Fibroblast of gingiva (primary cell): ENCODE data around the gene CHKA.

Experiments
- DNase-seq: peaks from one replicate; pipeline ENCODE4 v3.0.0-alpha.2; 2011; ENCODE audit warnings: low read depth

The CHKA gene

GRCh38 chr11:68142441-68143309 lies 21.5 kb upstream of the CHKA start:
- no peak for DNase-seq

GRCh38 chr11:68142028-68142412 lies 20.8 kb upstream of the CHKA start:
- peak; percentile 13 for DNase-seq

DNA sequence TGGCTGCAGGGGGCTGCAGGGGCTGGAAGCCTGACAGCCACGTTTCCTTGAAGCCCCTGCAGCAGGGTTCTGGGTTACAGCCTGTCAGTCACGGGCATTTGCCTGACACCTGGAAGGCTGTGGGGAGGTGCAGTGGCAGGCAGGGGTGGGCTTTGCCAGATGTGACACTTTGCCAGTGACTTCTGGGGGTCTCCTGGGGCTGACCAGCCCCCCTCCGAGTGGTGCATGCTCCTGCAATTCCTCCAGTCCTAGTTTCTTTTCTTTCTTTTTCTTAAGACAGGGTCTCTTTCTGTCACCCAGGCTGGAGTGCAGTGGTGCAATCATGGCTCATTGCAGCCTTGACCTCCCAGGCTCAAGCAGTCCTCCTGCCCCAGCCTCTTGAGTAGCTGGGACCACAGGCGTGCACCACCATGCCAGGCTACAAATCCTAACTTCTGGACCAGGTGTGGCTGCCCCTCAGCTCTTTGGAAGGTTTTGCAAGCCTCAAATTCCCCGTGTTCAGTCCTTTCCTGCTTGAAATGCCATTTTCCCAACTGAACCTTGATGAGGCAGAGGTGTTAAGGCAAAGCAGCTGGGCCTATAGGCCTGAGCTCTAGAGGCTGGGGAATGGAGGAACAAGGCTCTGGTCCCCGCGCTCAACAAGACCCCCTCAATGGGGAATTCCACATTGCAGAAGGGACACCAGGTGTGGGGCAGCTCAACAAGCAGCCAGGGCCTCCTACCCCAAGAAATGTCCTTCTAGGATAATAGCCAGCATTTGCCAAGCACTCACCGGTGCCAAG lies 20.2 kb upstream of the CHKA start:
- no peak for DNase-seq

GRCh38 chr11:68140496-68141245 lies 19.5 kb upstream of the CHKA start:
- no peak for DNase-seq

- DNase-seq, result no peak
Measured at GRCh38 chr11:68138237-68138636, 17.0 kb upstream of the CHKA start.

DNA sequence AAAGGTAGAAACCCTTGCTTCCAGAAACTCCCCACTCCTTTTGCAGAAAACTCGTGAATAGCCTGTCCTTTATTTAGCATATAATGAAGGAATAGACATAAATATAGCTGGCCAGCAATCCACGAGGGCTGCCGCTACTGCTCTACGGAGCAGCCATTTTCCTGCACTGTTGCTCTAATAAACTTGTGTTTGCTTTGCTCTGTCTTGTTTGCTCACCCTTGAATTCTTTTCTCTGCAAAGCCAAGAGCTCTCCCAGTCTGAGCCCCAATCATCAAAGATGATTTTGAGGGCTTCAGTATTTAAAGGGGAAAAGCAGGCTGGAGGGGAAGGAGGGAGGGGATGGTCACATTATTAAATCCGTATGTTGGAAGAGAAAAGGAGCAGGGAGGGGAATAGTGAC lies 16.6 kb upstream of the CHKA start:
- no peak for DNase-seq

- DNase-seq, result no peak
Measured at GRCh38 chr11:68136866-68137265, 15.7 kb upstream of the CHKA start.

- no peak for DNase-seq
Measured at GRCh38 chr11:68135161-68135560, 14.0 kb upstream of the CHKA start.

DNA sequence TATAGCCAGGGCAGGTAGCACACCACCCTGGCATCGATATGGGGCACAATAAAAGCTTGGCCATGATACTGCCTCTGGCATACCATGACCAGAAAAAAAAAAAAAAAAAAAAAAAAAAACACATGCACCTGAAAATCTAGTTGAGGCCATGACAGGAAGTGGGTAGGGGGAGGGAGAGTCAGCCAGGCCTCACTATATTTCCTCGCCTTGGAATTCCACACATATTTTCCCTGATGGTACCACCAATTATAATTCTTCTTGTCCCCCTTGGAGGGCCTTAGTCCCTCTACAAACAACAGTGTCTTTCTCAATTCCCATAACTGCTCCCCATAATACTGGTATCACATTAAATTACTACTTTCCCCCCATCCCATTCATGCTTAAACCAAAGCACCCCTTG lies 12.6 kb upstream of the CHKA start:
- DNase-seq, result no peak

DNA sequence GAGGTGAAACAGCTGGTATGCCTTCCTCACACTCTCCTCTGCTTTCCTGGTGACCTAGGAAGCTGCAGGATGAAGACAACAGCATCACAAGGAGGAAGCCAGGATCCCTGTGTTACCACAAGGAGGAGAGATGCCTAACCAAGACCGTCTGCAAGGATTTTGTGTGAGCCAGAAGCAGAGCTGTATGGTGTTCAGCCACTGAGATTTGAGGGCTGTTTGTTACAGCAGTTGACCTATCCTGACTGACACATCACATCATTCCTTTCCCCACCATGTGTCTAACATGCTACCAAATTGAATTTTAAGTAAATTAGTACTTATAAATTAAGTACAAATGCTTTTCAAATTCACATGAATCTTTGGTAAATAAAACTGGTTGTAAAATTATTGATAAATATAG lies 8.9 kb upstream of the CHKA start:
- no peak for DNase-seq

- peak; percentile 70 for DNase-seq
Measured at GRCh38 chr11:68128682-68129327, 7.6 kb upstream of the CHKA start.

GRCh38 chr11:68127714-68128681 lies 6.8 kb upstream of the CHKA start:
- DNase-seq, result peak; percentile 62

GRCh38 chr11:68125164-68125563 lies 4.0 kb upstream of the CHKA start:
- no peak for DNase-seq

DNA sequence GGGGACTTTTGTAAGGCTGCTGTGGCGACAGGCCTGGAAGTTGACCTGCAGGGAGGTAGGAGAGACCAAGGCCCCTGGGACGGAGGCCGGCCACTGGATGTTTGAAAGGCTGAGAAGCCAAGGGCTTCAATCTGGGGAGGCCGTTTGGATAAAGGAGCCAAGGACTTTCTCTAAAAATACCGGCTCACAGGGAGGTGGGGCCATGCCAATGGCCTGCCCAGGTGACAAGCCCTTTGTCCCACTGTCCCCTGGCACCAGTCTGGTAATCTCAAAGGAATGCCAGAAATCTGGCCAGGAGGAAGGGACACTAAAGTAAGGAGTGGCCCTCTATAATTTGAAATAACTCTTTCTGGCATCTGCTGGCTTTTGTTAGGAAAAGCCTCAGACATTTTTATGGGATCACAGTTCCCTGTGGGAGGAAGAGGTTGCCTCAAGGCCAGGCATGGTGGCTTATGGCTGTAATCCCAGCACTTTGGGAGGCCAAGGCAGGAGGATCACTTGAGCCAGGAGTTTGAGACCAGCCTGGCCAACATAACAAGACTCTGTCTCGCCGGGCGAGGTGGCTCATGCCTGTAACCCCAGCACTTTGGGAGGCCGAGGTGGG lies 1.9 kb upstream of the CHKA start:
- DNase-seq, result no peak

DNA sequence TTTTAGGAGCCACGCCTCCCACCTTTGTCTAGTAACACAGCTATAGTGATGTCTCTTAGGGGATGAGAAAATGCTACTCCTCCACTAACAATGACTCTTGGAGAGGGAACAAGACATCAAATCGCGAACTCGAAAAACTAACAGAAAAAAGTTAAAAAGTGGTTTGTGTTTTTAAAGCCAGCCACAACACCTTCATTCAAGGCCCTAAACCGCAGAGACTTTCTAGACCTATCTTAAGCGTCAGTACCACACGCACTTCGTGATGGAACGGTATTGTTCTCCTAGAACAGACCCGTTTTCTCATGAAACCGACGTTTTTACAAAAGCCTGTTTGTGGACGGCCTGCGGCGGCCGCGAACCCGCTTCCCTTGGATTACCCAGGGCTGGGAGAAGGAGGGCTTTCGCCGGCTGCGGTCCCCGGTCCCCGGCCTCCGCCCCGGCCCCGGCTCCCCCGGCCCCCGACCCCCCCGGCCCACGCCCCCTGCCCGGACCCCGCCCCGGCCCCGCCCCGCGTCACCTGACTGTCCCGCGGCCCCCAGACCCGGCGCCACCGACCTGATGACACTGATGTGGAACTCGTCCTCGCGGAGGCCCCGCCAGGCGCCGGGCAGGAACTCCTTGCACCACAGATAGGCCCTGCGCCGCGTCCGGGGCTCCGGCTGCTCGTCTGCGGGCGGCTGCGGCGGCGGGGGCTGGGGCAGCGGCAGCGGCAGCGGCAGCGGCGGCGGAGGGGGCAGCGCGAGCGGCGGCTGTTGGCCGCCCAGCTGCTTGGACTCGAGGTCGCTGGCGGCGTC lies 718 bp downstream of the CHKA start:
- DNase-seq, result no peak

DNA sequence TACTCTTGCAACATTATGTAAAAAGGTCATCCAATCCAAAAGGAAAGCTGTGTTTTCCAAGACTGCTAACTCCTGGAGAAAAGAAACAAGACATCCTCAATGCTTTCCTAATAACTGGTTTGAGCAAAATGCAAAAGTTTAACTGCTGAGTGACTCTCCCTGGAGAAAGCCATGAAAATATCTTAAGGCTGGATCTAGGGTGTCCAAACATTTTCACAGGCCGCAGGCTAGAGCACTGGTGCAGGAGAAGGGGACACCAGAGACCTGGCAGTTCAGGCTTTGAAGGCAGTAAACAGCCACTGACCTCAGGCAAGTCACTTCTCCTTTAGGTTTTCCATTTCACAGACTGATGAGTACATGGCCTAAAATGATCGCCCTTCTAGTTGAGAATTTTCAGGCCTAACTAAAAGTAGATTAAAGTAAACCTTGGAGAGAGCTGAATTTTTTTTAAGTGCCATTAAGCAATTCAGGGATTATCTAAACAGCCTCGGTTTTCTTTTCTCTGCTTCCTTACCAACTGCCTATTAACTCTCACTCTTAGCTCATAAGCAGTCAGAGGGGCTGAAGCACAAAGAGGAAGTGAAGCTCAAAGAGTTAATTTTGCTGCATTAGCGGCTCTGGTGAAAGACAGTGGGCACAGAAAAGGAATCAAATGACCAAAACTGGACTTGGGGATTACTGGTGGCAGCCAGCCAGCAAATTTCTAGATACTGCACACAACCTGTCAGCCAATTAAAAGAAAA lies 2.3 kb downstream of the CHKA start:
- peak; percentile 35 for DNase-seq

GRCh38 chr11:68117853-68118470 lies 3.2 kb downstream of the CHKA start:
- DNase-seq, result no peak

GRCh38 chr11:68116974-68117373 lies 4.2 kb downstream of the CHKA start:
- no peak for DNase-seq
